ENCODE measurements around the gene RFX2. TPM values are rescaled to one million over a fixed set of nuclear protein-coding genes. Genes with fewer than 3 reads are reported as not detected.
A peak's percentile ranks its signal among the peaks of the same experiment; 100 is the strongest.

The RFX2 gene
- total RNA-seq, 3 donors from 2014 or later = 6.1 to 16.2 (median 9.2) TPM

DNA sequence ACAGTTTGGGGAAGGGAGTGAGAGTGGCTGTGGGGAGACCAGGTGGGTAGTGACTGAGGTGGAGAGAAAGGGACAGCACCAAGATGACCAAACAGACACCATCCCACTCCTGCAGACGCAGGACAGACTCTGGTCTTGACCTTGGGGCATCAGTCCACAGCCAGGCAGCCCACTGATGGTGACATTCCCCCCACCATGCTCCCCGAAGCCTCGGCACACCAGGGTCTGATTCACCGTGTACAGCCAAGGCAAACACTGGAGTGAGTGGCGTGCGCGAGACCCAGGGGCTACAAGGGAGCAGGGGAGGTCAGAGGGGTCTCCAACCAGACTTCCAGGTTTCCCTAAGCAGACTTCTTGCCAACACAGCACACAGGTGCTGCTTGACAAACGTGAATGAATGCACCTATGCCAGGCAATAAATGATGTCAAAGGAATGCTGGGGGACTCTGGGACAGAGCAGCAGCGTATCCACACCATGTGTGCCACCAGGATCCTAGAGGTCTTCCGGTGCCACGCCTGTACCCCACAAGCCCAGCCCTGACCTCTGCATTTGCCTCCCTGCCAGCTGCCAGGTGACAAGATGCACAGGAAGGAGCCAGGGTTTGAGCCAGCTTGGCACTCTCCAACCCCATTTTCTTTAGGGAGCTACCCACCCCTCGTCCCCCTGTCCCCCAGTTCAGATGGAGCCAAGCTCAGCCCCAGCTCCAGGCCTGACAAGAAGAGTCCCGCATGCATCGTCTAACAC is 150.9 kb downstream of the RFX2 start:
- H3K27me3 ChIP-seq = no peaks in the 10 kb centered on the region
- peaks cover 0 to 11% of the 10 kb centered on the region in 2 donors for H3K4me1 ChIP-seq
- no peak overlapping the region for H3K4me3 ChIP-seq
- no peaks in the 10 kb centered on the region for H3K36me3 ChIP-seq
- intact Hi-C loops (cut with DNase I; ENCODE audit: low total_unique reads) = no loop called here
- no peaks in the 10 kb centered on the region for H3K9me3 ChIP-seq
- H3K27ac ChIP-seq = peak overlapping the region in 1 of 2 donors; percentile 70
- no peak for TF ChIP-seq POLR2A (IDR thresholded peaks at IDR 0.05)
- TF ChIP-seq, protein P1, sequence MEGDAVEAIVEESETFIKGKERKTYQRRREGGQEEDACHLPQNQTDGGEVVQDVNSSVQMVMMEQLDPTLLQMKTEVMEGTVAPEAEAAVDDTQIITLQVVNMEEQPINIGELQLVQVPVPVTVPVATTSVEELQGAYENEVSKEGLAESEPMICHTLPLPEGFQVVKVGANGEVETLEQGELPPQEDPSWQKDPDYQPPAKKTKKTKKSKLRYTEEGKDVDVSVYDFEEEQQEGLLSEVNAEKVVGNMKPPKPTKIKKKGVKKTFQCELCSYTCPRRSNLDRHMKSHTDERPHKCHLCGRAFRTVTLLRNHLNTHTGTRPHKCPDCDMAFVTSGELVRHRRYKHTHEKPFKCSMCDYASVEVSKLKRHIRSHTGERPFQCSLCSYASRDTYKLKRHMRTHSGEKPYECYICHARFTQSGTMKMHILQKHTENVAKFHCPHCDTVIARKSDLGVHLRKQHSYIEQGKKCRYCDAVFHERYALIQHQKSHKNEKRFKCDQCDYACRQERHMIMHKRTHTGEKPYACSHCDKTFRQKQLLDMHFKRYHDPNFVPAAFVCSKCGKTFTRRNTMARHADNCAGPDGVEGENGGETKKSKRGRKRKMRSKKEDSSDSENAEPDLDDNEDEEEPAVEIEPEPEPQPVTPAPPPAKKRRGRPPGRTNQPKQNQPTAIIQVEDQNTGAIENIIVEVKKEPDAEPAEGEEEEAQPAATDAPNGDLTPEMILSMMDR (IDR thresholded peaks at IDR 0.05) = no peak
- TF ChIP-seq POLR2AphosphoS5 (IDR thresholded peaks at IDR 0.05) = no peak
- DNase-seq (ENCODE audit: low spot score in 2 of 2) = no peak

DNA sequence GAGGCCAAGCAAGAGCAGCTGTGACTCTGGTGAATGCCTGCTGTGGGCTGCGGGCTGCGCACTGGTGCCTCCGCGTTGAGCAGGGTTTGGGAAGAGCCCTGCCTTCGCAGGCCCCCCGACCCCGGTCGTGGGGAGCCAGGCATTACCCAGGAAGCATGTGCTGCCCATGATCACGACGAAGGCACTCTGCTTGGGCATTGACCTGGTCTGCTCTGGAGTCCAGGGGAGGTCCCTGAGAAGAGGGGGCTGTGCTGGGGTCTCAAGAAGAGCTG is 151.5 kb downstream of the RFX2 start:
- no peaks in the 10 kb centered on the region for H3K27me3 ChIP-seq
- H3K4me1 ChIP-seq = peaks cover 0 to 17% of the 10 kb centered on the region in 2 donors
- H3K36me3 ChIP-seq = no peaks in the 10 kb centered on the region
- no peak overlapping the region for H3K27ac ChIP-seq
- TF ChIP-seq POLR2A (IDR thresholded peaks at IDR 0.05) = no peak
- TF ChIP-seq, protein P1 (IDR thresholded peaks at IDR 0.05) = no peak
- TF ChIP-seq POLR2AphosphoS5 (IDR thresholded peaks at IDR 0.05) = no peak
- H3K9me3 ChIP-seq = no peaks in the 10 kb centered on the region
- no peak overlapping the region for H3K4me3 ChIP-seq
- DNase-seq (ENCODE audit: low spot score in 2 of 2) = no peak
- intact Hi-C loops (cut with DNase I; ENCODE audit: low total_unique reads) = no loop called here

- Histone ChIP-seq H3K4me3 (no peak overlapping the region), H3K4me1 (peaks cover 0 to 18% of the 10 kb centered on the region in 2 donors), H3K27me3 (no peaks in the 10 kb centered on the region), H3K9me3 (no peaks in the 10 kb centered on the region), H3K36me3 (no peaks in the 10 kb centered on the region), H3K27ac (no peak overlapping the region)
- TF ChIP-seq POLR2A (IDR thresholded peaks at IDR 0.05) (no peak), POLR2AphosphoS5 (IDR thresholded peaks at IDR 0.05) (no peak)
- TF ChIP-seq, protein P1 (IDR thresholded peaks at IDR 0.05) = no peak
- intact Hi-C loops (cut with DNase I; ENCODE audit: low total_unique reads) = no loop called here
- DNase-seq (ENCODE audit: low spot score in 2 of 2) = no peak
Observed at GRCh38 chr19:5958074-5958850, 152.0 kb downstream of the RFX2 start.

GRCh38 chr19:5957170-5957569 is 153.1 kb downstream of the RFX2 start:
- no peaks in the 10 kb centered on the region for H3K27me3 ChIP-seq
- no peaks in the 10 kb centered on the region for H3K9me3 ChIP-seq
- intact Hi-C loops (cut with DNase I; ENCODE audit: low total_unique reads) = no loop called here
- H3K36me3 ChIP-seq = no peaks in the 10 kb centered on the region
- DNase-seq (ENCODE audit: low spot score in 2 of 2) = no peak
- no peak overlapping the region for H3K4me3 ChIP-seq
- TF ChIP-seq, protein P1 (IDR thresholded peaks at IDR 0.05) = no peak
- TF ChIP-seq POLR2A (IDR thresholded peaks at IDR 0.05) = no peak
- TF ChIP-seq POLR2AphosphoS5 (IDR thresholded peaks at IDR 0.05) = no peak
- peaks cover 0 to 18% of the 10 kb centered on the region in 2 donors for H3K4me1 ChIP-seq
- no peak overlapping the region for H3K27ac ChIP-seq

GRCh38 chr19:5956728-5957127 is 153.6 kb downstream of the RFX2 start:
- H3K27ac ChIP-seq = no peak overlapping the region
- intact Hi-C loops (cut with DNase I; ENCODE audit: low total_unique reads) = no loop called here

More at GRCh38 chr19:5956728-5957127, 153.6 kb downstream of the RFX2 start:
- Histone ChIP-seq H3K4me1 (peaks cover 0 to 18% of the 10 kb centered on the region in 2 donors), H3K4me3 (no peak overlapping the region), H3K36me3 (no peaks in the 10 kb centered on the region), H3K27me3 (no peaks in the 10 kb centered on the region), H3K9me3 (no peaks in the 10 kb centered on the region)
- DNase-seq (ENCODE audit: low spot score in 2 of 2) = no peak
- no peak for TF ChIP-seq POLR2AphosphoS5 (IDR thresholded peaks at IDR 0.05)
- TF ChIP-seq POLR2A (IDR thresholded peaks at IDR 0.05) = no peak
- TF ChIP-seq, protein P1 (IDR thresholded peaks at IDR 0.05) = no peak

All from breast epithelium (tissue), 4 donors.